ENCODE results near the gene YAP1. TPM values are rescaled to one million over a fixed set of nuclear protein-coding genes. Genes with fewer than 3 reads are reported as not detected.

The YAP1 gene
- total RNA-seq, 2 donors from 2014 or later, result 355 to 434 TPM

GRCh38 chr11:102148059-102148458, 37.8 kb downstream of the YAP1 start:
- no peak for DNase-seq (ENCODE audit: low spot score)
- H3K36me3 ChIP-seq, result no peaks in the 10 kb centered on the region
- H3K4me1 ChIP-seq (ENCODE audit: control insufficient read depth in 1 of 2, low read depth in 2 of 2), result peaks cover 41 to 91% of the 10 kb centered on the region in 2 donors
- no peaks in the 10 kb centered on the region for H3K9me3 ChIP-seq
- no peak for ATAC-seq (ENCODE audit: insufficient number of reproducible peaks, low FRiP score, low read depth)
- no peaks in the 10 kb centered on the region for H3K27me3 ChIP-seq (replicated peaks; ENCODE audit: insufficient read depth)
- peak overlapping the region in 1 of 2 donors; percentile 84 for H3K27ac ChIP-seq
- no peak overlapping the region for H3K4me3 ChIP-seq
- no peak for TF ChIP-seq CTCF (IDR thresholded peaks at IDR 0.05)

- no peaks in the 10 kb centered on the region for H3K9me3 ChIP-seq
- no peak overlapping the region for H3K4me3 ChIP-seq
- H3K4me1 ChIP-seq (ENCODE audit: control insufficient read depth in 1 of 2, low read depth in 2 of 2), result peaks cover 30 to 89% of the 10 kb centered on the region in 2 donors
- no peak for DNase-seq (ENCODE audit: low spot score)
- H3K27me3 ChIP-seq (replicated peaks; ENCODE audit: insufficient read depth), result no peaks in the 10 kb centered on the region
- H3K27ac ChIP-seq, result peak overlapping the region; percentile 39 to 59
- H3K36me3 ChIP-seq, result no peaks in the 10 kb centered on the region
- no peak for TF ChIP-seq CTCF (IDR thresholded peaks at IDR 0.05)
- ATAC-seq (ENCODE audit: insufficient number of reproducible peaks, low FRiP score, low read depth), result no peak
These were observed 41.7 kb downstream of the YAP1 start for GRCh38 chr11:102151784-102152525.

GRCh38 chr11:102153082-102153481, 42.8 kb downstream of the YAP1 start:
- H3K4me3 ChIP-seq, result no peak overlapping the region
- ATAC-seq (ENCODE audit: insufficient number of reproducible peaks, low FRiP score, low read depth), result no peak
- TF ChIP-seq CTCF (IDR thresholded peaks at IDR 0.05), result no peak
- no peaks in the 10 kb centered on the region for H3K9me3 ChIP-seq
- H3K36me3 ChIP-seq, result no peaks in the 10 kb centered on the region
- H3K27me3 ChIP-seq (replicated peaks; ENCODE audit: insufficient read depth), result no peaks in the 10 kb centered on the region
- peak overlapping the region in 1 of 2 donors; percentile 19 for H3K27ac ChIP-seq
- H3K4me1 ChIP-seq (ENCODE audit: control insufficient read depth in 1 of 2, low read depth in 2 of 2), result peaks cover 24 to 89% of the 10 kb centered on the region in 2 donors
- no peak for DNase-seq (ENCODE audit: low spot score)

- H3K9me3 ChIP-seq, result no peaks in the 10 kb centered on the region
- no peaks in the 10 kb centered on the region for H3K36me3 ChIP-seq
- no peak for ATAC-seq (ENCODE audit: insufficient number of reproducible peaks, low FRiP score, low read depth)
- no peaks in the 10 kb centered on the region for H3K27me3 ChIP-seq (replicated peaks; ENCODE audit: insufficient read depth)
- no peak overlapping the region for H3K4me3 ChIP-seq
- H3K4me1 ChIP-seq (ENCODE audit: control insufficient read depth in 1 of 2, low read depth in 2 of 2), result peaks cover 29 to 93% of the 10 kb centered on the region in 2 donors
- DNase-seq (ENCODE audit: low spot score), result no peak
- peak overlapping the region in 1 of 2 donors; percentile 38 for H3K27ac ChIP-seq
- no peak for TF ChIP-seq CTCF (IDR thresholded peaks at IDR 0.05)
These were observed 44.6 kb downstream of the YAP1 start for GRCh38 chr11:102154806-102155205.

GRCh38 chr11:102155676-102156075, 45.4 kb downstream of the YAP1 start:
- DNase-seq (ENCODE audit: low spot score) (no peak), ATAC-seq (ENCODE audit: insufficient number of reproducible peaks, low FRiP score, low read depth) (no peak)
- Histone ChIP-seq H3K27ac (peak overlapping the region; percentile 3 to 38), H3K4me1 (ENCODE audit: control insufficient read depth in 1 of 2, low read depth in 2 of 2) (peaks cover 27 to 96% of the 10 kb centered on the region in 2 donors), H3K27me3 (replicated peaks; ENCODE audit: insufficient read depth) (no peaks in the 10 kb centered on the region), H3K4me3 (peak overlapping the region; percentile 5), H3K9me3 (no peaks in the 10 kb centered on the region), H3K36me3 (no peaks in the 10 kb centered on the region)
- TF ChIP-seq CTCF (IDR thresholded peaks at IDR 0.05), result no peak
